COLO829 (cell line): Measurements from ENCODE around the gene UBD.
A peak's percentile ranks its signal among the peaks of the same experiment; 100 is the strongest.

ENCODE experiments used
- DNase-seq: peaks from one replicate; pipeline ENCODE4 v3.0.0; 2012; ENCODE audit warnings: low spot score

UBD gene

GRCh38 chr6:29561091-29561490 is 1.6 kb upstream of the UBD start:
- DNase-seq: no peak

- no peak for DNase-seq
Observed at GRCh38 chr6:29558439-29559079, 973 bp downstream of the UBD start.

- DNase-seq: no peak
Observed at GRCh38 chr6:29557320-29557719, 2.2 kb downstream of the UBD start.

- no peak for DNase-seq
Observed at GRCh38 chr6:29554764-29555163, 4.8 kb downstream of the UBD start.

GRCh38 chr6:29553268-29554057 is 6.1 kb downstream of the UBD start:
- no peak for DNase-seq

GRCh38 chr6:29552512-29553051 is 7.0 kb downstream of the UBD start:
- peak; percentile 27 for DNase-seq

- no peak for DNase-seq
Observed at GRCh38 chr6:29547573-29547972, 12.0 kb downstream of the UBD start.

GRCh38 chr6:29537714-29538403 is 21.7 kb downstream of the UBD start:
- DNase-seq: no peak

- no peak for DNase-seq
Observed at GRCh38 chr6:29532320-29532951, 27.1 kb downstream of the UBD start.

GRCh38 chr6:29531668-29532067 is 27.9 kb downstream of the UBD start:
- no peak for DNase-seq

- DNase-seq: no peak
Observed at GRCh38 chr6:29530671-29531310, 28.7 kb downstream of the UBD start.

GRCh38 chr6:29529956-29530355 is 29.6 kb downstream of the UBD start:
- no peak for DNase-seq

GRCh38 chr6:29528988-29529560 is 30.5 kb downstream of the UBD start:
- DNase-seq: no peak

- no peak for DNase-seq
Observed at GRCh38 chr6:29528300-29528931, 31.1 kb downstream of the UBD start.

GRCh38 chr6:29527564-29527963 is 32.0 kb downstream of the UBD start:
- no peak for DNase-seq

GRCh38 chr6:29527126-29527525 is 32.4 kb downstream of the UBD start:
- no peak for DNase-seq

GRCh38 chr6:29525311-29525639 is 34.3 kb downstream of the UBD start:
- DNase-seq: no peak

GRCh38 chr6:29524444-29525310 is 34.9 kb downstream of the UBD start:
- no peak for DNase-seq

- no peak for DNase-seq
Observed at GRCh38 chr6:29524044-29524443, 35.5 kb downstream of the UBD start.

GRCh38 chr6:29522227-29522626 is 37.3 kb downstream of the UBD start:
- DNase-seq: no peak
